WTC11 (cell line): Measurements from ENCODE around the gene OSTC. TPM values are rescaled to one million over a fixed set of nuclear protein-coding genes. Genes with fewer than 3 reads are reported as not detected.

Experiments used
- ATAC-seq: fragments of 200-7000 bp; cut with Tn5 transposase; 2 replicates; pipeline ENCODE4 v1.10.0; 2021; ENCODE audit warnings: mild to moderate bottlenecking, moderate library complexity
- CTCF ChIA-PET: fragments of 300-600 bp; sonication (Branson Sonifier 250); formaldehyde crosslinking; loops from one replicate; lab custom pipeline; 2021; ENCODE audit warnings: antibody characterized with exemption; lab: Charles Lee
- POLR2A ChIA-PET: fragments of 350-600 bp; sonication (Branson Sonifier 250); formaldehyde crosslinking; loops from one replicate; lab custom pipeline; 2021; ENCODE audit warnings: antibody characterized with exemption; lab: Charles Lee
- DNase-seq: peaks from one replicate; pipeline ENCODE4 v3.0.0; 2021; ENCODE audit warnings: low spot score
- H3K27ac Mint-ChIP-seq: 2 replicates; pipeline ENCODE4 v1.8.0; 2021; ENCODE audit warnings: mixed read lengths
- H3K27me3 Mint-ChIP-seq: 2 replicates; pipeline ENCODE4 v1.8.0; 2021; ENCODE audit warnings: low read depth, mild to moderate bottlenecking, moderate library complexity, mixed read lengths
- H3K36me3 Mint-ChIP-seq: 2 replicates; pipeline ENCODE4 v1.8.0; 2021; ENCODE audit warnings: mixed read lengths
- H3K4me1 Mint-ChIP-seq: 2 replicates; pipeline ENCODE4 v1.8.0; 2022; ENCODE audit warnings: mixed read lengths
- H3K4me3 Mint-ChIP-seq: 2 replicates; pipeline ENCODE4 v1.8.0; 2021; ENCODE audit warnings: mild to moderate bottlenecking, moderate library complexity, mixed read lengths
- H3K9me3 Mint-ChIP-seq: 2 replicates; pipeline ENCODE4 v1.8.0; 2021; ENCODE audit warnings: mixed read lengths
- ATF6 ChIP-seq: sonication (generic); formaldehyde crosslinking; IDR thresholded peaks from 2 replicates; pipeline ENCODE4 v1.8.1; 2023; ENCODE audit warnings: mild to moderate bottlenecking, missing genetic modification reagents
- CREM ChIP-seq: sonication (generic); formaldehyde crosslinking; IDR thresholded peaks from 2 replicates; pipeline ENCODE4 v1.8.1; 2022; ENCODE audit warnings: mild to moderate bottlenecking, missing genetic modification reagents, moderate library complexity
- E2F1 ChIP-seq: sonication (generic); formaldehyde crosslinking; IDR thresholded peaks from 2 replicates; pipeline ENCODE4 v1.8.0; 2022; ENCODE audit warnings: mild to moderate bottlenecking, missing genetic modification reagents
- E2F4 ChIP-seq: sonication (generic); formaldehyde crosslinking; IDR thresholded peaks from 2 replicates; pipeline ENCODE4 v1.8.1; 2022; ENCODE audit warnings: low read depth, mild to moderate bottlenecking, moderate library complexity, missing genetic modification reagents, borderline replicate concordance
- FOXP4 ChIP-seq: sonication (generic); formaldehyde crosslinking; IDR thresholded peaks from 2 replicates; pipeline ENCODE4 v1.8.0; 2022; ENCODE audit warnings: mild to moderate bottlenecking, missing genetic modification reagents
- GABPB1 ChIP-seq: sonication (generic); formaldehyde crosslinking; IDR thresholded peaks from 2 replicates; pipeline ENCODE4 v1.8.1; 2023; ENCODE audit warnings: mild to moderate bottlenecking, missing genetic modification reagents
- JAZF1 ChIP-seq: fragments of 250-450 bp; sonication (Bioruptor Pico); IDR thresholded peaks from 2 replicates; pipeline ENCODE4 v1.9.0; 2021; ENCODE audit warnings: moderate library complexity, mild to moderate bottlenecking, inconsistent platforms
- MLX ChIP-seq: sonication (generic); formaldehyde crosslinking; IDR thresholded peaks from 2 replicates; pipeline ENCODE4 v1.8.1; 2023; ENCODE audit warnings: mild to moderate bottlenecking, missing genetic modification reagents, moderate library complexity
- MYBL2 ChIP-seq: sonication (generic); formaldehyde crosslinking; IDR thresholded peaks from 2 replicates; pipeline ENCODE4 v1.8.1; 2023; ENCODE audit warnings: mild to moderate bottlenecking, moderate library complexity, missing genetic modification reagents
- OVOL2 ChIP-seq: fragments of 250-450 bp; sonication (Bioruptor Pico); IDR thresholded peaks from 2 replicates; pipeline ENCODE4 v1.9.0; 2021; ENCODE audit warnings: mild to moderate bottlenecking, borderline replicate concordance
- TEAD1 ChIP-seq: sonication (generic); formaldehyde crosslinking; IDR thresholded peaks from 2 replicates; pipeline ENCODE4 v1.8.0; 2022; ENCODE audit warnings: mild to moderate bottlenecking, missing genetic modification reagents
- TP53 ChIP-seq: sonication (generic); formaldehyde crosslinking; IDR thresholded peaks from 2 replicates; pipeline ENCODE4 v1.8.1; 2023; ENCODE audit warnings: mild to moderate bottlenecking, missing genetic modification reagents
- USF2 ChIP-seq: sonication (generic); formaldehyde crosslinking; IDR thresholded peaks from 2 replicates; pipeline ENCODE4 v1.8.1; 2023; ENCODE audit warnings: mild to moderate bottlenecking, missing genetic modification reagents, moderate library complexity
- ZMAT4 ChIP-seq: fragments of 250-450 bp; sonication (Bioruptor Pico); IDR thresholded peaks from 2 replicates; pipeline ENCODE4 v1.9.0; 2021; ENCODE audit warnings: mild to moderate bottlenecking
- ZNF232 ChIP-seq: sonication (generic); formaldehyde crosslinking; IDR thresholded peaks from 2 replicates; pipeline ENCODE4 v1.8.0; 2022; ENCODE audit warnings: mild to moderate bottlenecking, missing genetic modification reagents
- ZNF317 ChIP-seq: sonication (generic); formaldehyde crosslinking; IDR thresholded peaks from 2 replicates; pipeline ENCODE4 v1.8.1; 2023; ENCODE audit warnings: low read depth, mild to moderate bottlenecking, moderate library complexity, missing genetic modification reagents, borderline replicate concordance
- ZNF416 ChIP-seq: fragments of 250-450 bp; sonication (Bioruptor Pico); IDR thresholded peaks from 2 replicates; pipeline ENCODE4 v1.9.0; 2021; ENCODE audit warnings: mild to moderate bottlenecking, inconsistent platforms
- total RNA-seq: library from RNA; stranded (reverse); gene quantifications from 3 replicates; pipeline ENCODE4 v1.2.3, GENCODE V29; 2021

OSTC gene
- total RNA-seq, 1 experiment from 2014 or later: 132 TPM

GRCh38 chr4:108716340-108716739, 65.9 kb downstream of the OSTC start (continued):
- TF ChIP-seq ZNF232 (CRISPR knock-in tag) (no peak), MYBL2 (CRISPR knock-in tag) (no peak), ZNF416 (CRISPR knock-in tag) (no peak), ZMAT4 (no peak), TP53 (CRISPR knock-in tag) (no peak), CREM (CRISPR knock-in tag) (no peak), ATF6 (CRISPR knock-in tag) (no peak)

GRCh38 chr4:108717386-108717785, 67.0 kb downstream of the OSTC start:
- Mint-ChIP-seq H3K9me3 (peaks cover 27% of the 10 kb centered on the region), H3K36me3 (peaks cover 2% of the 10 kb centered on the region), H3K4me3 (no peak overlapping the region), H3K27me3 (peaks cover 3% of the 10 kb centered on the region; the same call in 1 of the 2 replicates), H3K4me1 (peaks cover 37% of the 10 kb centered on the region), H3K27ac (no peak overlapping the region)
- CTCF ChIA-PET: no interaction called here
- DNase-seq: no peak
- POLR2A ChIA-PET: no interaction called here
- no peak for ATAC-seq
- TF ChIP-seq ZNF317 (CRISPR knock-in tag) (no peak), TEAD1 (no peak), MYBL2 (CRISPR knock-in tag) (no peak), OVOL2 (CRISPR knock-in tag) (no peak), USF2 (CRISPR knock-in tag) (no peak), E2F1 (no peak), E2F4 (CRISPR knock-in tag) (no peak), GABPB1 (no peak), JAZF1 (CRISPR knock-in tag) (no peak), FOXP4 (no peak), MLX (CRISPR knock-in tag) (no peak)

Other genes with a start within 250 kb of the OSTC start
- gene RPL34, start 30.0 kb upstream of the OSTC start, total RNA-seq: 1,253 to 1,310 TPM (median 1,269 TPM) in 3 replicates
- 0.66 to 2.0 TPM (median 1.5 TPM) in 3 replicates for gene ETNPPL, start 112.5 kb downstream of the OSTC start, total RNA-seq